OCI-LY7 (cell line): Measurements from ENCODE around the gene RAB21.

ENCODE experiments used
- EZH2phosphoT487 ChIP-seq: fragments of 200-600 bp; sonication (generic); IDR thresholded peaks from 2 replicates; pipeline ENCODE4 v1.6.1; 2018; ENCODE audit warnings: low read depth, borderline replicate concordance, mild to moderate bottlenecking, mixed run types, antibody characterized with exemption, low read length, moderate library complexity, mixed read lengths
- TF ChIP-seq, protein P1 (sequence below): fragments of 200-600 bp; sonication (generic); conservative IDR thresholded peaks from 2 replicates; pipeline ENCODE4 v1.5.1; 2014; ENCODE audit warnings: mild to moderate bottlenecking, antibody characterized with exemption, low read length, moderate library complexity, mixed read lengths

DNA sequence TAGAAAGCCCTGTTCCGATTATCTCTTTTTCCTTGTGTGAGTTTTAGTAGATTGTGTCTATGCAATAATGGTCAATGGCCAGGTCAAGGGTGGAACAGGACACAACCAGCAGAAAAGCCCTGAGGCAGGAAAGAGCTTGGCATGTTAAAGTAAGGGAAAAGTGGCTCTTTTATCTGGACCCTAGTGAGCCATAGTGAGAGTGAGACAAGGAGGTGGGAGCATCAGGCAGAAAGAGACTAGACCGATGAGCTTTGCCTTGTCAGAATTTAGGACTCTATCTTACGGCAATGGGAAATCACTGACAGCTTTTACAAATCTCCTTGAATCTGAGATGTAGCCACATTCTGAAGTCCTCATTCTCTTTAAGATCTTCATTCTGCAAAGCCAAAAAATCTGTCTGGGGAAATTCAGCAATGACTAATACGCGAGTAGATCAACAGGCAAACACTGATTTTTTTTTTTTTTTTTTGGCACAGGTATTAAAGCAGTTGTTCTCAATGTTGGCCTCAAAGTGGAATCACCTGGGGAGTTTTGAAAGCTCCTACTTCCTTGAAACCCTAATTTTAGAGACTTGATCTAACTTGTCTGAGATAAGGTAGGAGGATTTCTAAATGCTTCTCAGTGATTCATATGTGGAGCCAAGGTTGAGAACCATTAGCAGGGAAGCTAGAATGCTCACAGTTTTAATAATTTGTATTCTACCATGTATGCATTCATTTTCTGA, 34.9 kb upstream of the RAB21 start:
- TF ChIP-seq, protein P1, sequence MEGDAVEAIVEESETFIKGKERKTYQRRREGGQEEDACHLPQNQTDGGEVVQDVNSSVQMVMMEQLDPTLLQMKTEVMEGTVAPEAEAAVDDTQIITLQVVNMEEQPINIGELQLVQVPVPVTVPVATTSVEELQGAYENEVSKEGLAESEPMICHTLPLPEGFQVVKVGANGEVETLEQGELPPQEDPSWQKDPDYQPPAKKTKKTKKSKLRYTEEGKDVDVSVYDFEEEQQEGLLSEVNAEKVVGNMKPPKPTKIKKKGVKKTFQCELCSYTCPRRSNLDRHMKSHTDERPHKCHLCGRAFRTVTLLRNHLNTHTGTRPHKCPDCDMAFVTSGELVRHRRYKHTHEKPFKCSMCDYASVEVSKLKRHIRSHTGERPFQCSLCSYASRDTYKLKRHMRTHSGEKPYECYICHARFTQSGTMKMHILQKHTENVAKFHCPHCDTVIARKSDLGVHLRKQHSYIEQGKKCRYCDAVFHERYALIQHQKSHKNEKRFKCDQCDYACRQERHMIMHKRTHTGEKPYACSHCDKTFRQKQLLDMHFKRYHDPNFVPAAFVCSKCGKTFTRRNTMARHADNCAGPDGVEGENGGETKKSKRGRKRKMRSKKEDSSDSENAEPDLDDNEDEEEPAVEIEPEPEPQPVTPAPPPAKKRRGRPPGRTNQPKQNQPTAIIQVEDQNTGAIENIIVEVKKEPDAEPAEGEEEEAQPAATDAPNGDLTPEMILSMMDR, result no peak
- no peak for TF ChIP-seq EZH2phosphoT487
